MCF 10A (cell line): ENCODE measurements around the gene CD6. TPM values are rescaled to one million over a fixed set of nuclear protein-coding genes. Genes with fewer than 3 reads are reported as not detected.

Experiments used
- BruUV-seq: library from RNA; stranded (reverse); fragments of 400-500 nt; replicated peaks from 2 replicates; lab custom pipeline; 2021; lab: Mats Ljungman, UMichigan
- CTCF ChIA-PET: fragments of 300-600 bp; sonication (Branson Sonifier 250); formaldehyde crosslinking; extraction: SDS; loops from one replicate; lab custom pipeline; 2021; ENCODE audit warnings: antibody characterized with exemption, inconsistent platforms; lab: Yijun Ruan, JAX
- POLR2A ChIA-PET: fragments of 300-600, 350-650 bp; sonication (Branson Sonifier 250); formaldehyde crosslinking; extraction: SDS; loops from one replicate; lab custom pipeline; 2020; ENCODE audit warnings: antibody characterized with exemption, inconsistent platforms; lab: Yijun Ruan, JAX
- DNase-seq: peaks from one replicate; pipeline ENCODE4 v3.0.0-alpha.2; 2018; ENCODE audit not compliant: unreplicated experiment
- H3K27ac Mint-ChIP-seq: one replicate; pipeline ENCODE4 v1.8.0; 2022; ENCODE audit warnings: mild to moderate bottlenecking, low read depth, mixed read lengths; ENCODE audit not compliant: unreplicated experiment
- H3K27me3 Mint-ChIP-seq: one replicate; pipeline ENCODE4 v1.8.0; 2022; ENCODE audit warnings: mixed read lengths; ENCODE audit not compliant: insufficient read depth, unreplicated experiment
- H3K36me3 Mint-ChIP-seq: one replicate; pipeline ENCODE4 v1.8.0; 2022; ENCODE audit warnings: mild to moderate bottlenecking, moderate library complexity, mixed read lengths; ENCODE audit not compliant: insufficient read depth, unreplicated experiment
- H3K4me1 Mint-ChIP-seq: one replicate; pipeline ENCODE4 v1.8.0; 2022; ENCODE audit warnings: mixed read lengths; ENCODE audit not compliant: insufficient read depth, unreplicated experiment
- H3K4me3 Mint-ChIP-seq: one replicate; pipeline ENCODE4 v1.8.0; 2022; ENCODE audit warnings: mild to moderate bottlenecking, moderate library complexity, mixed read lengths; ENCODE audit not compliant: unreplicated experiment
- H3K9me3 Mint-ChIP-seq: one replicate; pipeline ENCODE4 v1.8.0; 2022; ENCODE audit warnings: mixed read lengths; ENCODE audit not compliant: unreplicated experiment
- intact Hi-C: fragments of 100-400 bp; cut with micrococcal nuclease; formaldehyde crosslinking; loops from 2 replicates; pipeline ENCODE4 v1.14.1; 2022
- total RNA-seq: library from RNA; stranded (reverse); gene quantifications from 2 replicates; pipeline ENCODE4 v1.2.3, GENCODE V29; 2022
- TF ChIP-seq, protein P1 (sequence below): fragments of 200-600 bp; IDR thresholded peaks from one replicate; pipeline ENCODE4 v1.8.0; 2022; ENCODE audit warnings: antibody characterized with exemption, mild to moderate bottlenecking; ENCODE audit not compliant: unreplicated experiment

Gene CD6
- total RNA-seq, 1 experiment from 2014 or later: not detected

DNA sequence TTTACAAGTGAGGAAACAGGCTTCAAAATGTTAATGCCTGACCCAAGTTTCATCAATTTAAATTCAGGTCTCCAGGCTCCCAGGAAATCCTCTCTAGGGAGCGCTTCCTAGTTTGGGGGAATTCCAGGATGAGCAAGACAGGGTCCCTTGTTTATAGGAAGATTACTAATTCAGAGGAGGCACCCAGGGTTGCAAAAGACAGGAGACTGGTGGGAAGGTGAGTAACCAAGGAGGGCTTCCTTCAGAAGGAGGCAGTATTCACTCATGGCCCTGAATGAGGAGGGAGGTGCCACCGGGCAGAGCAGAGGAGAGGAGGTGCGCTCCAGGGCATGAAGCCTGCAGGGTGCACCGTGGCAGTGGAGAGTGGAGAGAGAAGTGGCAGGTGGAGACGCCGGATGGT lies 45.6 kb upstream of the CD6 start:
- CTCF ChIA-PET: no interaction called here
- DNase-seq: peak; percentile 85
- POLR2A ChIA-PET: interaction anchor here (2.5 kb wide), 1 partner anchor 9 kb away, joined by 9 read pairs; no protein-coding TSS in a partner anchor
- peaks cover 8% of the 10 kb centered on the region for H3K36me3 Mint-ChIP-seq
- H3K4me1 Mint-ChIP-seq: peaks cover 13% of the 10 kb centered on the region
- H3K9me3 Mint-ChIP-seq: no peaks in the 10 kb centered on the region
- intact Hi-C loops: no loop called here
- H3K27me3 Mint-ChIP-seq: no peaks in the 10 kb centered on the region
- H3K4me3 Mint-ChIP-seq: peak overlapping the region; percentile 79
- BruUV-seq: no TSS peak
- TF ChIP-seq, protein P1, sequence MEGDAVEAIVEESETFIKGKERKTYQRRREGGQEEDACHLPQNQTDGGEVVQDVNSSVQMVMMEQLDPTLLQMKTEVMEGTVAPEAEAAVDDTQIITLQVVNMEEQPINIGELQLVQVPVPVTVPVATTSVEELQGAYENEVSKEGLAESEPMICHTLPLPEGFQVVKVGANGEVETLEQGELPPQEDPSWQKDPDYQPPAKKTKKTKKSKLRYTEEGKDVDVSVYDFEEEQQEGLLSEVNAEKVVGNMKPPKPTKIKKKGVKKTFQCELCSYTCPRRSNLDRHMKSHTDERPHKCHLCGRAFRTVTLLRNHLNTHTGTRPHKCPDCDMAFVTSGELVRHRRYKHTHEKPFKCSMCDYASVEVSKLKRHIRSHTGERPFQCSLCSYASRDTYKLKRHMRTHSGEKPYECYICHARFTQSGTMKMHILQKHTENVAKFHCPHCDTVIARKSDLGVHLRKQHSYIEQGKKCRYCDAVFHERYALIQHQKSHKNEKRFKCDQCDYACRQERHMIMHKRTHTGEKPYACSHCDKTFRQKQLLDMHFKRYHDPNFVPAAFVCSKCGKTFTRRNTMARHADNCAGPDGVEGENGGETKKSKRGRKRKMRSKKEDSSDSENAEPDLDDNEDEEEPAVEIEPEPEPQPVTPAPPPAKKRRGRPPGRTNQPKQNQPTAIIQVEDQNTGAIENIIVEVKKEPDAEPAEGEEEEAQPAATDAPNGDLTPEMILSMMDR: no peak
- peak overlapping the region; percentile 20 for H3K27ac Mint-ChIP-seq

DNA sequence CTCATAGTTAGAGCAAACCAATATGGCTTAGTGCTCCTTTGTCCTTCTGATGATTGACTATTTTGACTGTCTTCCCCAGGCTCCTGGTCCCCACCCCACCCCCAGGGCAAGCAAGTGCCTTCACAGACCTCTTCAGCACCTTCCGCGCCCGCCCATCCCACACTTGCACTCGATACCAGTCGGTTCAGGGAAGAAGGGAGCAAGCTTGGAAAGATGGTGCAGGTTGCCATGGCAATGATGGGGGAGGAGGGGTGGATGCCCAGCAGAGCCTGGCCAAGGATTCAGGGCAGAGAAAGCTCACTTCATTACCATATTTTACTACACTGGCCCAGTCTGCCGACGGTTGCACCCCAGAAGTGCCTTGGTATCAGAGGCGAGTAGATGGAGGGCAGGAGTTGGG lies 45.0 kb upstream of the CD6 start:
- H3K4me3 Mint-ChIP-seq: no peak overlapping the region
- no TSS peak for BruUV-seq
- no peaks in the 10 kb centered on the region for H3K9me3 Mint-ChIP-seq
- peaks cover 13% of the 10 kb centered on the region for H3K4me1 Mint-ChIP-seq
- no peak for DNase-seq
- no peaks in the 10 kb centered on the region for H3K27me3 Mint-ChIP-seq
- intact Hi-C loops: no loop called here
- no peak overlapping the region for H3K27ac Mint-ChIP-seq
- TF ChIP-seq, protein P1: no peak
- H3K36me3 Mint-ChIP-seq: peaks cover 8% of the 10 kb centered on the region
- ChIA-PET CTCF (interaction anchor here (2.1 kb wide), 1 partner anchor 8 kb away, joined by 8 read pairs; no protein-coding TSS in a partner anchor), POLR2A (interaction anchor here (2.5 kb wide), 1 partner anchor 9 kb away, joined by 9 read pairs; no protein-coding TSS in a partner anchor)

DNA sequence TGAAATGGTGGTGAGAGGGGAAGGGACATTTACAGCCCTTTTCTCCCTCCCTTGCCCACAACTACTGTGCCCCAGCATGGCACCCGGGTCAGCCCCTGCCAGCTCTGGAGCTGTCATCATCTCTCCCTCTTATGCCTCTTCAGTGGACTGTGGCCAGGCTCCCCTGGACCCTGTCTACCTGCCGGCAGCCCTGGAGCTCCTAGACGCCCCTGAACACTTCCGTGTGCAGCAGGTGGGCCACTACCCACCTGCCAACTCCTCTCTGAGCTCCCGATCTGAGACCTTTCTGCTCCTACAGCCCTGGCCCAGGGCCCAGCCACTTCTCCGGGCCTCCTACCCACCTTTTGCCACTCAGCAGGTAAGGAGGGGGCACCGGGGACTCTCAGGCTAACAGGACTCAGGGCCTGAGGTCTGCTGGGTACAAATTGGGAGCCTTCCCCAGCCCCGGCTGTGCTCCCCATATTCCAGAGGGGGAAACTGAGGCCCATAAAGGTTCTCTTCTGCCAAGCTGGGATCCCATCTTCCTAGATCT lies 44.4 kb upstream of the CD6 start:
- intact Hi-C loops: no loop called here
- BruUV-seq: no TSS peak
- Mint-ChIP-seq H3K4me1 (peaks cover 13% of the 10 kb centered on the region), H3K27me3 (no peaks in the 10 kb centered on the region), H3K36me3 (peaks cover 6% of the 10 kb centered on the region), H3K9me3 (no peaks in the 10 kb centered on the region), H3K4me3 (no peak overlapping the region), H3K27ac (no peak overlapping the region)
- POLR2A ChIA-PET: interaction anchor here (0.7 to 2.5 kb wide), 2 partner anchors 10 to 22 kb away, joined by 3 to 9 read pairs; no protein-coding TSS in a partner anchor
- TF ChIP-seq, protein P1: no peak
- CTCF ChIA-PET: interaction anchor here (0.5 to 2.1 kb wide), 3 partner anchors 9 to 37 kb away, joined by 4 to 8 read pairs (median 5); partner anchors contain the start of gene TMEM109
- DNase-seq: no peak

DNA sequence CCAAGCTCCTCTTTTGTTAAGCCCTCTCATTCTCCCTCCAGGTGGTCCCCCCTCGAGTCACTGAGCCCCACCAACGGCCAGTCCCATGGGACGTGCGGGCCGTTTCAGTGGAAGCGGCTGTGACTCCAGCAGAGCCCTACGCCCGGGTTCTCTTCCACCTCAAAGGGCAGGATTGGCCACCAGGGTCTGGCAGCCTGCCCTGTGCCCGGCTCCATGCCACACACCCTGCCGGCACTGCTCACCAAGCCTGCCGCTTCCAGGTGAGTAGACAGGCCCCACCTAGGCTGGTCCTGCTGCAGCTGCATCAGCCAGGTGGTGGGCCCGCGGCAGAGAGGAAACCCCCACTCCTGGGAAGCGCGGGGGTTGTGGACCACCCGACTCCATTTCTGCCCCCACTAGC lies 43.9 kb upstream of the CD6 start:
- intact Hi-C loops: no loop called here
- no peak overlapping the region for H3K27ac Mint-ChIP-seq
- H3K9me3 Mint-ChIP-seq: no peaks in the 10 kb centered on the region
- POLR2A ChIA-PET: interaction anchor here (0.7 to 2.5 kb wide), 2 partner anchors 10 to 23 kb away, joined by 3 to 9 read pairs; no protein-coding TSS in a partner anchor
- peaks cover 1% of the 10 kb centered on the region for H3K36me3 Mint-ChIP-seq
- H3K4me1 Mint-ChIP-seq: peaks cover 13% of the 10 kb centered on the region
- BruUV-seq: no TSS peak
- H3K4me3 Mint-ChIP-seq: no peak overlapping the region
- CTCF ChIA-PET: interaction anchor here (0.5 to 2.1 kb wide), 3 partner anchors 9 to 37 kb away, joined by 4 to 8 read pairs (median 5); partner anchors contain the start of gene TMEM109
- no peak for DNase-seq
- TF ChIP-seq, protein P1: no peak
- H3K27me3 Mint-ChIP-seq: no peaks in the 10 kb centered on the region
